Glutamatergic neuron (in vitro differentiated cells): Measurements from ENCODE around the gene AFF1. TPM values are rescaled to one million over a fixed set of nuclear protein-coding genes. Genes with fewer than 3 reads are reported as not detected.

ENCODE experiments used
- DNase-seq: peaks from one replicate; pipeline ENCODE4 v3.0.0; 2022
- H3K27ac Mint-ChIP-seq: one replicate; pipeline ENCODE4 v1.8.0; 2020; ENCODE audit warnings: mild to moderate bottlenecking, mixed read lengths, inconsistent platforms; ENCODE audit not compliant: unreplicated experiment
- H3K27me3 Mint-ChIP-seq: one replicate; pipeline ENCODE4 v1.8.0; 2020; ENCODE audit warnings: mild to moderate bottlenecking, moderate library complexity, mixed read lengths, inconsistent platforms; ENCODE audit not compliant: unreplicated experiment
- H3K36me3 Mint-ChIP-seq: one replicate; pipeline ENCODE4 v1.8.0; 2020; ENCODE audit warnings: mild to moderate bottlenecking, mixed read lengths, inconsistent platforms; ENCODE audit not compliant: unreplicated experiment
- H3K4me1 Mint-ChIP-seq: one replicate; pipeline ENCODE4 v1.8.0; 2020; ENCODE audit warnings: mild to moderate bottlenecking, low read depth, mixed read lengths, inconsistent platforms; ENCODE audit not compliant: unreplicated experiment
- H3K4me3 Mint-ChIP-seq: one replicate; pipeline ENCODE4 v1.8.0; 2020; ENCODE audit warnings: mild to moderate bottlenecking, mixed read lengths, inconsistent platforms; ENCODE audit not compliant: unreplicated experiment
- H3K9me3 Mint-ChIP-seq: one replicate; pipeline ENCODE4 v1.8.0; 2020; ENCODE audit warnings: mild to moderate bottlenecking, moderate library complexity, mixed read lengths, inconsistent platforms; ENCODE audit not compliant: unreplicated experiment
- CTCF ChIP-seq: fragments of 200-600 bp; sonication (generic); IDR thresholded peaks from one replicate; pipeline ENCODE4 v1.5.0; 2021; ENCODE audit not compliant: partially characterized antibody, unreplicated experiment
- total RNA-seq: library from RNA; stranded (reverse); fragmentation: NEBNext Ultra II Directional; extraction: Animal tissue kit (Norgen Biotek cat#: 25700); gene quantifications from one replicate; pipeline ENCODE4 v1.2.1, GENCODE V29; 2021; ENCODE audit not compliant: unreplicated experiment

Gene AFF1
- total RNA-seq, 1 donor from 2014 or later: 42.5 TPM

GRCh38 chr4:87120411-87121162 is 185.8 kb downstream of the AFF1 start:
- peak overlapping the region; percentile 58 for H3K4me3 Mint-ChIP-seq
- H3K27ac Mint-ChIP-seq: peak overlapping the region; percentile 5
- peaks cover 2% of the 10 kb centered on the region for H3K9me3 Mint-ChIP-seq
- no peak for DNase-seq
- H3K27me3 Mint-ChIP-seq: no peaks in the 10 kb centered on the region
- no peak for TF ChIP-seq CTCF
- no peaks in the 10 kb centered on the region for H3K36me3 Mint-ChIP-seq
- peaks cover 28% of the 10 kb centered on the region for H3K4me1 Mint-ChIP-seq

GRCh38 chr4:87121341-87122065 is 186.7 kb downstream of the AFF1 start:
- Mint-ChIP-seq H3K27ac (no peak overlapping the region), H3K36me3 (no peaks in the 10 kb centered on the region), H3K27me3 (no peaks in the 10 kb centered on the region), H3K9me3 (peaks cover 2% of the 10 kb centered on the region), H3K4me3 (no peak overlapping the region), H3K4me1 (peaks cover 28% of the 10 kb centered on the region)
- DNase-seq: no peak
- TF ChIP-seq CTCF: no peak

GRCh38 chr4:87122252-87122651 is 187.4 kb downstream of the AFF1 start:
- H3K36me3 Mint-ChIP-seq: no peaks in the 10 kb centered on the region
- peaks cover 2% of the 10 kb centered on the region for H3K9me3 Mint-ChIP-seq
- TF ChIP-seq CTCF: no peak
- H3K4me3 Mint-ChIP-seq: no peak overlapping the region
- DNase-seq: no peak
- H3K27ac Mint-ChIP-seq: no peak overlapping the region
- no peaks in the 10 kb centered on the region for H3K27me3 Mint-ChIP-seq
- peaks cover 28% of the 10 kb centered on the region for H3K4me1 Mint-ChIP-seq

GRCh38 chr4:87126056-87126455 is 191.2 kb downstream of the AFF1 start:
- peaks cover 18% of the 10 kb centered on the region for H3K4me1 Mint-ChIP-seq
- no peak for DNase-seq
- no peak overlapping the region for H3K4me3 Mint-ChIP-seq
- H3K36me3 Mint-ChIP-seq: no peaks in the 10 kb centered on the region
- no peaks in the 10 kb centered on the region for H3K27me3 Mint-ChIP-seq
- H3K9me3 Mint-ChIP-seq: no peaks in the 10 kb centered on the region
- no peak overlapping the region for H3K27ac Mint-ChIP-seq
- no peak for TF ChIP-seq CTCF

- H3K4me1 Mint-ChIP-seq: peaks cover 8% of the 10 kb centered on the region
These were observed 193.3 kb downstream of the AFF1 start for GRCh38 chr4:87128006-87128705.

More at GRCh38 chr4:87128006-87128705, 193.3 kb downstream of the AFF1 start:
- DNase-seq: no peak
- no peak for TF ChIP-seq CTCF
- Mint-ChIP-seq H3K36me3 (peaks cover 1% of the 10 kb centered on the region), H3K27ac (no peak overlapping the region), H3K9me3 (no peaks in the 10 kb centered on the region), H3K27me3 (no peaks in the 10 kb centered on the region), H3K4me3 (no peak overlapping the region)
